HG03457 (cell line): ENCODE data around the gene PRCD.
"Not testable (repeated sequence)": the region's sequence is repeated elsewhere in the genome, so short reads cannot be mapped to it uniquely, and the experiment has no call there.

Experiments used
- ATAC-seq: cut with Tn5 transposase; IDR thresholded peaks from one replicate; pipeline ENCODE4 v1.9.1; 2021; ENCODE audit warnings: moderate number of reproducible peaks; ENCODE audit not compliant: unreplicated experiment

The PRCD gene

GRCh38 chr17:76525513-76525833, 14.4 kb upstream of the PRCD start:
- not testable (repeated sequence) for ATAC-seq

GRCh38 chr17:76527016-76527415, 12.8 kb upstream of the PRCD start:
- ATAC-seq, result not testable (repeated sequence)

- ATAC-seq, result no peak
Measured at GRCh38 chr17:76527430-76528111, 12.3 kb upstream of the PRCD start.

GRCh38 chr17:76528156-76528527, 11.7 kb upstream of the PRCD start:
- ATAC-seq, result no peak

- no peak for ATAC-seq
Measured at GRCh38 chr17:76528528-76529223, 11.2 kb upstream of the PRCD start.

GRCh38 chr17:76529224-76530094, 10.4 kb upstream of the PRCD start:
- no peak for ATAC-seq

GRCh38 chr17:76530095-76530723, 9.6 kb upstream of the PRCD start:
- no peak for ATAC-seq

- no peak for ATAC-seq
Measured at GRCh38 chr17:76530811-76531485, 8.9 kb upstream of the PRCD start.

- no peak for ATAC-seq
Measured at GRCh38 chr17:76531486-76532038, 8.3 kb upstream of the PRCD start.

GRCh38 chr17:76532072-76532651, 7.7 kb upstream of the PRCD start:
- ATAC-seq, result no peak

GRCh38 chr17:76533640-76534359, 6.0 kb upstream of the PRCD start:
- ATAC-seq, result not testable (repeated sequence)

GRCh38 chr17:76534831-76535732, 4.8 kb upstream of the PRCD start:
- ATAC-seq, result no peak

GRCh38 chr17:76535788-76536510, 3.9 kb upstream of the PRCD start:
- ATAC-seq, result no peak

- no peak for ATAC-seq
Measured at GRCh38 chr17:76536511-76537287, 3.1 kb upstream of the PRCD start.

GRCh38 chr17:76537288-76537577, 2.6 kb upstream of the PRCD start:
- no peak for ATAC-seq

- ATAC-seq, result no peak
Measured at GRCh38 chr17:76537578-76538280, 2.1 kb upstream of the PRCD start, which contains the start of gene CYGB. Gene CYGB, minus strand, starts transcription at chr17:76537709. Its CDS starts 167 bp downstream, at chr17:76537542.
